OCI-LY7 (cell line): Measurements from ENCODE around the gene BTAF1.

Experiments
- EZH2phosphoT487 ChIP-seq: fragments of 200-600 bp; sonication (generic); IDR thresholded peaks from 2 replicates; pipeline ENCODE4 v1.6.1; 2018; ENCODE audit warnings: low read depth, borderline replicate concordance, mild to moderate bottlenecking, mixed run types, antibody characterized with exemption, low read length, moderate library complexity, mixed read lengths
- TF ChIP-seq, protein P1 (sequence below): fragments of 200-600 bp; sonication (generic); conservative IDR thresholded peaks from 2 replicates; pipeline ENCODE4 v1.5.1; 2014; ENCODE audit warnings: mild to moderate bottlenecking, antibody characterized with exemption, low read length, moderate library complexity, mixed read lengths

- TF ChIP-seq, protein P1, sequence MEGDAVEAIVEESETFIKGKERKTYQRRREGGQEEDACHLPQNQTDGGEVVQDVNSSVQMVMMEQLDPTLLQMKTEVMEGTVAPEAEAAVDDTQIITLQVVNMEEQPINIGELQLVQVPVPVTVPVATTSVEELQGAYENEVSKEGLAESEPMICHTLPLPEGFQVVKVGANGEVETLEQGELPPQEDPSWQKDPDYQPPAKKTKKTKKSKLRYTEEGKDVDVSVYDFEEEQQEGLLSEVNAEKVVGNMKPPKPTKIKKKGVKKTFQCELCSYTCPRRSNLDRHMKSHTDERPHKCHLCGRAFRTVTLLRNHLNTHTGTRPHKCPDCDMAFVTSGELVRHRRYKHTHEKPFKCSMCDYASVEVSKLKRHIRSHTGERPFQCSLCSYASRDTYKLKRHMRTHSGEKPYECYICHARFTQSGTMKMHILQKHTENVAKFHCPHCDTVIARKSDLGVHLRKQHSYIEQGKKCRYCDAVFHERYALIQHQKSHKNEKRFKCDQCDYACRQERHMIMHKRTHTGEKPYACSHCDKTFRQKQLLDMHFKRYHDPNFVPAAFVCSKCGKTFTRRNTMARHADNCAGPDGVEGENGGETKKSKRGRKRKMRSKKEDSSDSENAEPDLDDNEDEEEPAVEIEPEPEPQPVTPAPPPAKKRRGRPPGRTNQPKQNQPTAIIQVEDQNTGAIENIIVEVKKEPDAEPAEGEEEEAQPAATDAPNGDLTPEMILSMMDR = no peak
- no peak for TF ChIP-seq EZH2phosphoT487
Observed at GRCh38 chr10:92027141-92027540, 103.6 kb downstream of the BTAF1 start.
